Hepatocyte (in vitro differentiated cells): ENCODE data around the gene GATA5.

Experiments
- CTCF ChIP-seq: fragments of 200-600 bp; sonication (generic); IDR thresholded peaks from 2 replicates; pipeline ENCODE4 v1.5.1; 2016; ENCODE audit warnings: antibody characterized with exemption, mild to moderate bottlenecking; ENCODE audit not compliant: poor library complexity
- EZH2phosphoT487 ChIP-seq: fragments of 200-600 bp; sonication (generic); IDR thresholded peaks from one replicate; pipeline ENCODE4 v1.6.1; 2018; ENCODE audit warnings: antibody characterized with exemption, mild to moderate bottlenecking, low read depth, moderate library complexity; ENCODE audit not compliant: unreplicated experiment, severe bottlenecking

DNA sequence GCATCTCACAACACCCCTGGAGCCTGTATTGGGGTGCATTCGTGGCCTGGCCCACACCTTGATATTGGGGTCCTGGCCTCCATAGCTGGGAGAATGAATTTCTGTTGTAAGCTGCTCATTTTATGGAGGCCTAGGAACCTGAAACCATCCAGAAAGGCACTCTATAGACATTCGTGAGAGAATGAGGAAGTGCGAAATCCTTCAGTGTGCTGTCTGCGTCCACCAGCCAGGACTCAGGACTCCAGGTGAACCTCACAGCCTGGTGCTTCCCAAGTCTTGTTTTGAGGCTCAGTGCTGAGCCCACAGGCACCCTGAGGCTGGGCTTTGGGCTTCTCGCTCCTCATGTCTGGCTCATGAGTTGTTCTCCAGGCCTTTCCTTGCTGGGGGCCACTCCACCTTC, 36.6 kb downstream of the GATA5 start:
- TF ChIP-seq EZH2phosphoT487 (no peak), CTCF (no peak)
